Aorta (tissue), 5 donors: ENCODE results near the gene ITSN1. TPM values are rescaled to one million over a fixed set of nuclear protein-coding genes. Genes with fewer than 3 reads are reported as not detected.

Experiments used
- ATAC-seq: fragments of 200-7000 bp; cut with Tn5 transposase; one replicate; pipeline ENCODE4 v1.9.1; 2022; ENCODE audit warnings: moderate library complexity; ENCODE audit not compliant: low FRiP score
- DNase-seq, 2 donors: peaks; one replicate each; pipeline ENCODE4 v3.0.0-alpha.2; 2020
- H3K27ac ChIP-seq, 2 donors: one replicate each; pipeline ENCODE4 v1.5.1; 2013; ENCODE audit warnings: low read length in 2 of 2, mild to moderate bottlenecking in 2 of 2, moderate library complexity in 2 of 2, control low read depth in 1 of 2, inconsistent platforms in 1 of 2, low read depth in 1 of 2
- H3K27me3 ChIP-seq, 2 donors: one replicate each; pipeline ENCODE4 v1.6.1; 2013; ENCODE audit warnings: control low read depth in 1 of 2, low read length in 1 of 2, mild to moderate bottlenecking in 1 of 2, moderate library complexity in 1 of 2; ENCODE audit not compliant: insufficient read depth in 2 of 2, control insufficient read depth in 1 of 2
- H3K36me3 ChIP-seq, 2 donors: one replicate each; pipeline ENCODE4 v1.6.1; 2013; ENCODE audit warnings: control low read depth in 1 of 2, low read length in 1 of 2, mild to moderate bottlenecking in 1 of 2; ENCODE audit not compliant: insufficient read depth in 2 of 2, control insufficient read depth in 1 of 2
- H3K4me1 ChIP-seq, 2 donors: one replicate each; pipeline ENCODE4 v1.6.1; 2013; ENCODE audit warnings: low read length in 2 of 2, control low read depth in 1 of 2, mild to moderate bottlenecking in 1 of 2, moderate library complexity in 1 of 2; ENCODE audit not compliant: insufficient read depth in 2 of 2, control insufficient read depth in 1 of 2
- H3K4me3 ChIP-seq, 2 donors: one replicate each; pipeline ENCODE4 v1.5.1; 2013; ENCODE audit warnings: low read length in 2 of 2, control low read depth in 1 of 2, mild to moderate bottlenecking in 1 of 2
- H3K9me3 ChIP-seq: one replicate; pipeline ENCODE4 v1.6.1; 2013; ENCODE audit warnings: mild to moderate bottlenecking, low read length; ENCODE audit not compliant: control insufficient read depth
- WGBS, 2 donors: extraction: QIAGEN DNeasy Blood & Tissue Kit; methylation state at CpG; one replicate each; pipeline ENCODE4 v1.1.7; 2013; 5-methylcytosine and 5-hydroxymethylcytosine counted together
- intact Hi-C, 2 donors: fragments of 100-400 bp; cut with DNase I; formaldehyde crosslinking; loops; one replicate each; pipeline versions ENCODE4 v1.14.2 to v1.15.0; 2022
- polyA plus RNA-seq, 2 donors: library from polyadenylated mRNA; stranded (reverse); fragments of 200-250 nt; gene quantifications; one replicate each; pipeline ENCODE4 v1.2.3, GENCODE V29; 2013
- total RNA-seq, 2 donors: library from RNA; stranded (reverse); fragmentation: NEBNext Ultra II Directional; extraction: Animal tissue kit (Norgen Biotek cat#: 25700); gene quantifications; one replicate each; pipeline ENCODE4 v1.2.1, GENCODE V29; 2021
- donor health status: healthy with polysubstance abuse.
- donor health status: Bipolar disorder and iron deficiency.
- donor health status: DM: no; HTN: no; CAD: no.
- donor health status: DM: no; HTN: no; CAD: no.
- donor health status: DM: yes; HTN: yes; CAD: no.

Gene ITSN1
- total and polyA plus RNA-seq, 4 donors, result 20.8 to 103 (median 37.1) TPM

DNA sequence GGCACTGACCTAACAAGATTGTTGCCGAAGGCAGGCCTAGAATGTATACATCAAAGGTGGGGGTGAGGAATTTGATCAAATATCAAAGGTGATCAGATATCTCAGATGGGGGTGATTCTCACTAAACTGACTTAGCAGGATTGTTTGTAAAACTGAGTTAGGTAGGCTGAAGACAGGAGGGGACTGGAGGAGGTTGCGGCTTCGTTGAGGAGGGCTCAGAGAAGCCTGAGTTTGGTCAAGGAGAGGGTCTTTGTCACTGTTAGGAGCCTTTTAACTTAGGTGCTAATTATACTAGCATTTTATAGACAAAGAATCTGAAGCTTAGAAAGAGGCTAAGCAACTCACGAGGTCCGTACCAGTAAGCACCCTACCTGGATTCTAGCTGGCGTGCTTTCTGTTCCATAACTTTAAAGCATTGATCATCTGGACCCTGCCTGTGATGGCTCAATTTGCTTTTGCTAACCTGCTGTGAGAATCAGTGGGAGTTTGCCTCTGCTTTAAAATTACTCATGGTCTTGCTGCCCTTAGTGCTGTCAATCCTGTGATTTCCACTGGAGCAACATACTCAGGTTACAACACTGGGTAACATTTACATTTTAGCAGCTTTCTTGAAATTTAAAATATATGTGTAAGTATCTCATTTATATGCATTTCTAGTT, 49.8 kb downstream of the ITSN1 start:
- Histone ChIP-seq H3K27me3 (no peaks in the 10 kb centered on the region), H3K36me3 (no peaks in the 10 kb centered on the region), H3K4me1 (peaks cover 3 to 8% of the 10 kb centered on the region in 2 donors), H3K27ac (no peak overlapping the region), H3K4me3 (no peak overlapping the region), H3K9me3 (no peaks in the 10 kb centered on the region)
- intact Hi-C loops, result no loop called here
- no peak for ATAC-seq
- 91 to 92% methylated on average over 6 of the region's 6 CpGs for WGBS, 2 donors
- no peak for DNase-seq

DNA sequence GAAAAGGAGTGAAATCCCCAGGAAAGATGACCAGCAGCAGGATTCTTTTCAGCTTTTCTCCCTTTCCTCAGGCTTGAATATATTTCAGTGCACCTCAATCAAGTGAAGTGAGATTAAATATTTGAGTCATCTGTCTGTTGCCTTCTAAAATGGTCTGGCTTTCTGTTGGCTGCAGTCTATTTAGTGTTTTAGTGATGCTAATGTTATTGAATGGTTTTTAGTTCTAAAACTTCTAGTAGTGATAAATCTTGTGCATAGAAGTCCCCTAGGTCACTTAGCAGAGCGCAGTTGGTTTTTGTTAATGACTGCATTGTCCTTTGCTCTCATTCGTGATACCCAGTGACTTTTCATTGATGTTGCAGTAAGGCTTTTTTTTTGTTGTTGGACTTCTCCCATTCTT, 53.5 kb downstream of the ITSN1 start:
- no peak for DNase-seq
- no peak overlapping the region for H3K4me3 ChIP-seq
- ATAC-seq, result no peak
- peaks cover 4 to 5% of the 10 kb centered on the region in 2 donors for H3K4me1 ChIP-seq
- intact Hi-C loops, result no loop called here
- WGBS, 2 donors, result 72 to 75% methylated on average over 2 of the region's 2 CpGs
- no peaks in the 10 kb centered on the region for H3K27me3 ChIP-seq
- H3K27ac ChIP-seq, result no peak overlapping the region
- no peaks in the 10 kb centered on the region for H3K9me3 ChIP-seq
- no peaks in the 10 kb centered on the region for H3K36me3 ChIP-seq

DNA sequence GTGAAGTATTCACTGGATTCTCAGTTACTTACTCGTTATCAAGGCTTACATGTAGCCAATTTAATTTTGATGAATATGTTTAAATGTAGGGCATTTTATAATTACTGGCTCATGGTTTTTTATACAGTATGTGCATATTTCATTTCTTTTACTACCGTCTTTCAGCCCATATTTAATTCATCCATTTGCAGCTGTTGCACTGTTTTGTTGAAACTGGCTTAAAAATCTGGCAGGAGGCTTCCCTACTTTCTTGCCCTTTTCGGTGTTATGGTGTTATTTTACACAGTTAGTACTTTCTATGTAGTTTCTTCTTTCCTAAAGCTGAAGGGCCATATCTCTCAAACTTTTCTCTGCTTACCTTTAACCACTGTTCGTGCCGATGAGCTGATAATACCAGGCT, 54.2 kb downstream of the ITSN1 start:
- Histone ChIP-seq H3K36me3 (no peaks in the 10 kb centered on the region), H3K4me3 (no peak overlapping the region), H3K4me1 (peaks cover 4 to 5% of the 10 kb centered on the region in 2 donors), H3K27ac (no peak overlapping the region), H3K27me3 (no peaks in the 10 kb centered on the region), H3K9me3 (no peaks in the 10 kb centered on the region)
- no peak for ATAC-seq
- DNase-seq, result no peak
- intact Hi-C loops, result no loop called here
- 16 to 17% methylated on average over 5 of the region's 5 CpGs for WGBS, 2 donors

DNA sequence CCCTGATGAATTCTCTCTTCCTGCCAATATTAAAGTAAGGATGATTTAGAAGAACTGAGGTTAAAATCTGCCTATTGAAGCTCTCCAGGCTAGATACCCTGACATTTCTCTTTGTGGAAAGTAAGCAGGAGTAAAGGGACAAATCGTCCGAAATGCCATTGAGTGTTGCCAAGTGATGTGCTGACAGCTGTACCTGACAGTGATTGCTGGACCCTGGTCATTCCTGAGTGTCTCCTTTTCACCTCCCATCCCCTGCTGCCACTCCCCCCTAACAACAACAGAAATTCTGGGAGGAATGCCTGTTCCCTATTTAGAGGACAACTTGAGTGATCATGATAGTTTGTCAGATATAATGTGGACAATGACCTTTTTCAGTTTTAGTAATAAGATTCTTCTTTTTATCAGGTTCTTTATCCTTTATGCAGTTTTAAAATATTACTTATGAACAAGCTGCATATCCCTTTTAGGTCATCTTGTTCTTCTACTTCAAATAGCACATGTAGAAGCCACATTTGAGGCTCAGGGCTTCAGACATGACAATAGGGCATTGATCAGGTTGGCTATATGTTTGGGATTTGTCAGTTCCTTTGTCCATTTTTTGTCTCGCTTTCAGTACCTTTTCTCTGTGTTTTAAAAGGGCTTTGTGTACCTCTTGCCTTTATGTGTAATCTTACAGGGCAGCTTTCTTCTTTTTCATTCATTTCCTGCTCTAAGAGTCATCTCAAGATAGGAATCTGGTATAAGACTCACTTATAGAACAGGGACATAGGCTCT, 56.0 kb downstream of the ITSN1 start:
- no peak for ATAC-seq
- intact Hi-C loops, result no loop called here
- Histone ChIP-seq H3K4me1 (peaks cover 4 to 5% of the 10 kb centered on the region in 2 donors), H3K27me3 (no peaks in the 10 kb centered on the region), H3K9me3 (no peaks in the 10 kb centered on the region), H3K27ac (no peak overlapping the region), H3K4me3 (no peak overlapping the region), H3K36me3 (no peaks in the 10 kb centered on the region)
- WGBS, 2 donors, result 68 to 71% methylated on average over 3 of the region's 3 CpGs
- no peak for DNase-seq

DNA sequence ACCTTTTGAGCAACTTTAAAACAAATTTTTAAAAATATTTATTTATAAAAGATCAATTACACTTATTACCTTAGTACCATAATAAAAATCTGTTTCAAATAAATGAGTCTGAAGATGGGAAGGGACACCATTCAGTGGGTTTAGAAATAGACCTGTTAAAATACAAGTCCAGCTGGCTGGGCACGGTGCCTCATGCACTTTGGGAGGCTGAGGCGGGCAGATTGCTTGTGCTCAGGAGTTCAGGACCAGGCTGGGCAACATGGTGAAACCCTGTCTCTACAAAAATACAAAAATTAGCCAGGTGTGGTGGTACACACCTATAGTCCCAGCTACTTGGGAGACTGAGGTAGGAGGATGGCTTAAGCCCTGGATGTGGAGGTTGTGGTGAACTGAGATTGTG, 57.0 kb downstream of the ITSN1 start:
- DNase-seq (no peak), ATAC-seq (no peak)
- Histone ChIP-seq H3K36me3 (no peaks in the 10 kb centered on the region), H3K27ac (no peak overlapping the region), H3K27me3 (no peaks in the 10 kb centered on the region), H3K4me1 (peaks cover 4 to 5% of the 10 kb centered on the region in 2 donors), H3K4me3 (no peak overlapping the region), H3K9me3 (no peaks in the 10 kb centered on the region)
- WGBS, 2 donors, result 91 to 94% methylated on average over 2 of the region's 2 CpGs
- intact Hi-C loops, result no loop called here

DNA sequence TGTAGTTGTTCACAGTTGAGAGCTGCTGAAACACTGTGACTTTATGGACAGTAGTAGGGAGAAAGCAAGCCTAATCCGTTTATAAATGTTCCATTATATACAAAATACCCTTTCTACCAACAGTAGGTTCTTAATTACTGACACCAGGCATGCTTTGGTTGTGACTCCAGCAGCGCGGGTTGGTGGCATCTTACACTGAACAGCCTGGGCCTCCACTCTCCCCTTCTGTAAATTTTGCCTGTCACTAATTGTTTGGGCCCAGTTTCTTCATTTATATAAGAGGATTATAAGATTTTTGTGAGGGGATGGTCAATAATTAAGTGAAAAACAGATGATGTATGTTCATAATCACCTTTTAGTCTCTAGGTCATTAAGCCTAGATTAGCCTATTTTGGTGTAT, 58.2 kb downstream of the ITSN1 start:
- 96 to 98% methylated on average over 3 of the region's 3 CpGs for WGBS, 2 donors
- Histone ChIP-seq H3K9me3 (no peaks in the 10 kb centered on the region), H3K36me3 (no peaks in the 10 kb centered on the region), H3K27ac (no peak overlapping the region), H3K27me3 (no peaks in the 10 kb centered on the region), H3K4me3 (no peak overlapping the region), H3K4me1 (peaks cover 4 to 5% of the 10 kb centered on the region in 2 donors)
- ATAC-seq (no peak), DNase-seq (no peak)
- intact Hi-C loops, result no loop called here

DNA sequence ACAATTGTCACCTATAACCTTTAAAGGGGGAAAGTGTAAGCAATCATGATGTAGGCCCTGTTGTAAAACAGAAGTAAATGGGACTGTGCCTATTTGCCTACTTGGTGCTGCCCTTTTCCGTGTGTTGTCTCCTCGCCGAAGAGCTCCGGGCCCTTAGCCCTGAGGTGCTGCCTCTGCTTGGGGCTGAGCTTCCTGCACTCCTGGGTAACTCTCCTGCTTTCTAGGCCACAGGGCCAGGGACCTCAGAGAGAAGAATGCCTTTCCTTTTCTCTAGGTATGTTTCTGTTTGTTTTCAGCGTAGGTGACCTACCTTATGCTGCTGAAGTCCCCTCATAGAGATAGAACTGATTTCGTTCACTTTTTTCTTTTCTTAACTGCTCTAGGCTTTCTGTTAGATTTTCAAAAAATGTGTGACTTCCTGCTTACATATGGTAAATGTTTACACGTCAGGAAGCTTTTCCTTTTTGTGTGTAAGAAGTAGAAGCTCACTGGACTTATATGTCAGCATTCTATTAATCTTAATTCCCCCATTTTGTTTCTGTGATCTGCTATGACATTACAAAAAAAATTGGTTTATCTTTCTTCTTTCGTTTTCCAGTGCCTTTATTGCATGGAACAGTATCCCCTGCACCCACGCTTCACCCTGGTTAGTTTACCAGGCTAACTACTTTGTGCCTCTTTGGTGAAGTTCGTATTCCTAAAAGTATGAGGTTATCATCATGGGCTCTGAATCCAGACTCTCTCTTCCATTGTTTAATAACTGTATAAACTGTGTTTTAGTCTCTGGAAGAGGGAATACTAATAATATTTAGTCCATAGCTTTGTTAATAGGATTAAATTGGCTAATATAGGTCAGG, 61.7 kb downstream of the ITSN1 start:
- no peaks in the 10 kb centered on the region for H3K36me3 ChIP-seq
- no peaks in the 10 kb centered on the region for H3K27me3 ChIP-seq
- H3K4me3 ChIP-seq, result no peak overlapping the region
- H3K27ac ChIP-seq, result no peak overlapping the region
- no peak for ATAC-seq
- no peaks in the 10 kb centered on the region for H3K9me3 ChIP-seq
- intact Hi-C loops, result no loop called here
- WGBS, 2 donors, result 74 to 81% methylated on average over 10 of the region's 10 CpGs
- H3K4me1 ChIP-seq, result peaks cover 0 to 2% of the 10 kb centered on the region in 2 donors
- DNase-seq, result no peak

DNA sequence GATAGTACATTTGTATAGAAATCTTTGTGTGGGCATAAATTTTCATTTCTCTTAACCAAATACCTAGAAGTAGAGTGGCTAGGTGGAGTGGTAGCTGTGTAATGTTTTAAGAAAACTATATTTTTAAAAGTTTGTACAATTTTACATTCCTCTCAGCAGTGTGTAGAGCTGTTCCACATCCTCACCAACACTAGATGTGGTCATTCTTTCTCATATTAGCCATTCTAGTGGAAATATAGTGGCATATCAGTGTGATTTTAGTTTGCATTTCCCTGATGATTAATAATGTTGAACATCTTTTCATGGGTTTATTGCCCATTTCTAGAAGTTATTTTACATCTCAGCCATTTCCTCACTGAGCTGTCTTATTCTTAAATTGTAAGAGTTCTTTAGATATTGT, 65.5 kb downstream of the ITSN1 start:
- intact Hi-C loops, result no loop called here
- Histone ChIP-seq H3K36me3 (no peaks in the 10 kb centered on the region), H3K27ac (no peak overlapping the region), H3K4me1 (no peaks in the 10 kb centered on the region), H3K27me3 (no peaks in the 10 kb centered on the region), H3K9me3 (no peaks in the 10 kb centered on the region), H3K4me3 (no peak overlapping the region)
- ATAC-seq, result no peak
- no peak for DNase-seq
